Activated naive CD4-positive, alpha-beta T cell treated with anti-CD3 and anti-CD28 coated beads, Interleukin-2, amount 10 ng/mL, durations not matched to agents 5 hours and 36 hours (primary cell): ENCODE results near the gene P3R3URF. TPM values are rescaled to one million over a fixed set of nuclear protein-coding genes. Genes with fewer than 3 reads are reported as not detected.

Experiments
- total RNA-seq, 2 experiments: library from RNA; stranded (reverse); gene quantifications; one replicate each; pipeline ENCODE4 v1.2.3, GENCODE V29; 2021

P3R3URF gene
- not detected for total RNA-seq

DNA sequence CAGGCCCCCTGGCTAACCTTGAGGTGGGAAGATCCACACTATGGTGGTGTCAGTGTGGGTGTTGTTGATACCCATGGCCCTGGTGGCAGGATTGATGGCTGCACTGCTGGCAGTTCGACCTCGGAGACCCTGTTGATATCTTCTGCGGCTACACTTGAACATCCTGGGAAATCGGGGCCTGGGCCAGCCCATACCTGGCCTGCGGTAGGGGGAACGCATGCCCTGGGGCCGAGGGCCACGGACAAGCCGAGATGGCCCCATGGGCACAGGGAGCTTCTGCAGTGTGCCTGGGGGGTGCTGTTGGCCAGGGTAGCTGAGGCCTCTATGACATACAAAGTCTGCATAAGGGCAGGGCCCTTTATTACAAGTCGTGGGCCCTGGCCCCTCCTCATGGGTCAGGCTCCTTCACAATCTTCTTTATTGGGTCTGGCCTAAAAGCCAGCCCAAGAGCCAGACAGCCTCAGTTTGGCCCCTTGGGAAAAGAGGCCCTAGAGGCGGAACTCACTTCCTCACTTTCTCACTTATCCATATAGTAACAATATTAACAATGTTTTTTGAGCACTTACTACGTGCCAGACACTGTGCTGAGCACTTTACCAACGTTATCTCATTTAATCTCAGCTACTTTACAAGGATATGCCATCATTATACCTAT is at the start of gene P3R3URF:
Gene P3R3URF (minus strand): TSS at position 278 of the 655 bp plus-strand sequence. CDS start 17 bp downstream, at position 261.

DNA sequence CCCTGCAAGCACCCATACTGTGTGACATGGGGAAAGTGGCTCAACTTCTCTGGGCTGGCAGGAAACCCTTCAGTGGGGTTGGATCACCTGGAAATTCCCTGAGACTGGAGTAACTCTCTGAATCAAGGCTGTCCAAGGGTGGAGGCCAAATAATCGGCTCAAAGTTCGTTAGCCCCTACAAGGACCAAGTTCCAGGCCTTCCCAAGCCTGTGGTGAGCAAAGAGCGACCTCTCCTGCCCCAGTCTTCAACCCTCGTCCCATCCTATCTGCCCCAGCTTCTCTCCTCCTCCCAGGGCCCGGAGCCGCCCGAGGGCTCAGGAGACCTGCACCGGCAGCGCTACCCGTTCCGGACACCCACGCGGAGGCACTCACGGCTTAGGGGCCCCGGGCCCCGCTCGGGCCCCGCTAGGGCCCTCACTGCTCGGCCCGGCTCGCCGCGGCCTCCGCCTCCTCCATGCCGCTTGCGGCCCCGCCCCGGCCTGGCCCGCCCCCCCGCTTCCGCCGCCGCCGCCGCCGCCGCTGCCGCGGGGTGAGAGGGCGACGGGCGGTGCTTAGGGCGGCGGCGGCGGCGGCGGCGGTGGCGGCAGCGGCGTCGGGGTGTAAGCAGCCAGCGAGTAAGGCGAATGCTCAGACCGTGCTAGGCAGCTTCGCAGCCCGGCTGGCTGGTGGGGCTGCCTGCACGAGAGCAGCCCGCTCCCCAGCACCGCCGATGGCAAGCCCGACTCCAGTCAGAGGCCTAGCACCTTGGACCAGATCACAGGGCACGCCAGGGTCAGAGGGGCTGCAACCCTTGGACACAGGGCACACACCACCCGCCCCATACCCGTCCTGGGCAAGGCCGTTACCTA is 21.9 kb upstream of the P3R3URF start, which contains the start of gene POMGNT1:
Gene POMGNT1 (minus strand): TSS at position 471 of the 848 bp plus-strand sequence. CDS start 613 bp downstream, outside the sequence.

DNA sequence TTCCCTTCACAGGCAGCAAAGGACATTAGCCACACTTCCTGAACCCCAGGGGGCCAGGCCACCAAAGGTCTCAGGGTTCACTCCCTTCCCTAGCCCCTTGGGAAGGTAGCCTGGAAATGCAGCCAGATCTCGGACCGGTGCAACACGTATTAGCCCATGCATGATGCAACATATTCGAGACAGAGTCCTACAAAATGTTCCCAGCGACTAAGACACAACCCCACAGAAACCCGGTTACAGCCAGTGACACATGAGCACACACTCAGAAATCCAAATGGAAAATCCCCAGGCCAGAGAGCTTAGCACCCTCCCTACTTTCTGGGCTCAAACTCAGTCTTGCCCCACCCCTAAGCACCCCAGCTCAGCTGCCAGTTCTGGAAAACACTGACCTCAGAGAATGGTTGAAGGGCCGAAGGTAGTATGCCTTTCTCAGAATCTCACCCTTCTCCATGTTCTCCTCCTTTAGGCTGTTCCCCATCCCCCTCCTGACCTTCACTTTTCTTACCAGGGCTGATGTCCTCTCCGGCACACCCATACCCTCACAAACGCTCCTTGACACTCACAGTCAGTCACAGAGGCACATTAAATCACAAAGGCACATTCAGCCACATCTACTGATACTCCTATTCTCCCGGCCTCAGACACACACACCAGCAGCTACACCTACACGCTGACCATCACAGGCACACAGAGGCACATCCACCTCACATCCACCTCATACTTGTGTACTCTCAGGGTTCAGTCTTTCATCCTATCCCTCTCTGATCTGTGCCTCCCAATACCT is 1.6 kb downstream of the P3R3URF start, which contains the start of gene TSPAN1:
Gene TSPAN1 (plus strand): TSS at position 640 of the 784 bp plus-strand sequence. CDS start 6,021 bp downstream, outside the sequence.

DNA sequence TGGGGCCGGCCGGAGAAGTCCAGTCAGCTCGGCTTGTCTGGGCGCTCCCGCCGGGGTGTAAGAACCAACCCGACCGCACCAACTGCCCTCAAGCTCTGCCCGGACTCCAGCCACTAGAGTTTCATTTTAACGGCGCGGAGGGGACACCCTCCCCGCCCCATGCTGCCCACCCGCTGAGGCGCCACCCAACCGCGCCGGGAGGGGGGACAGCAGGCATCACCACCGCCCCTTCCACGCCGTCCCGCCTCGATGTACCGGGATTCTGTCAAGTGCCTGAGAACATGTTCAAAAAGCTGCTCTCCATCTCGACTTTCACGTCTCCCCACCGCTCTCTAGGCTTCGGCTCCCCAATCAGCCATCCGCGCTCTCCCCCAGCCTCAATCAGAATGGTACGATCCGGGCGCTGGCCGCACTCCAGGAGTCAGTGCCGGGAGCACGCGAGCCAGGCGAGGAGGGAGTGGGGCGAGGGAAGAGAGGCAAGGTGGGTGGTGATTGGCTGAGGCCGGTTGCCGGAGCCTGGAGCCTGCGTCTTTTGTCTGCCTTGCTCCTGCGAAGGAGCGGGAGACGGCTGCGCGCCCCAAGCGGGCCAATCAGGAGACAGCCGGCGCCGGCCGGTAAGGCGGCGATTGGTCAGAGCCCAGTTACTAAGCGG is 43.6 kb downstream of the P3R3URF start, which contains the start of gene PIK3R3:
Gene PIK3R3 (minus strand): TSS at position 101 of the 652 bp plus-strand sequence. CDS start 677 bp downstream, outside the sequence.

Other genes with a start within 250 kb of the P3R3URF start
- 1 to 10 TPM; 1.9 to 2.0 TPM for gene PIK3R3, start 43.9 kb downstream of the P3R3URF start, total RNA-seq
- not detected for gene TSPAN1, start 1.4 kb downstream of the P3R3URF start, total RNA-seq
- 10 to 100 TPM; 29.2 to 31.4 TPM for gene POMGNT1, start 21.9 kb upstream of the P3R3URF start, total RNA-seq
- gene LURAP1, start 26.8 kb upstream of the P3R3URF start, total RNA-seq = under 1 TPM; 0.15 to 0.24 TPM
- 10 to 100 TPM; 33.0 to 34.7 TPM for gene RAD54L, start 71.3 kb upstream of the P3R3URF start, total RNA-seq
- gene LRRC41, start 127.1 kb upstream of the P3R3URF start, total RNA-seq = 10 to 100 TPM; 38.7 to 39.2 TPM
- gene UQCRH, start 127.2 kb upstream of the P3R3URF start, total RNA-seq = 100 to 1,000 TPM; 260 to 268 TPM
- 10 to 100 TPM; 20.5 to 21.6 TPM for gene NSUN4, start 164.3 kb upstream of the P3R3URF start, total RNA-seq
- 1 to 10 TPM; 3.5 to 6.2 TPM for gene FAAH, start 217.8 kb upstream of the P3R3URF start, total RNA-seq